Measurements from ENCODE around the gene ASPSCR1. TPM values are rescaled to one million over a fixed set of nuclear protein-coding genes. Genes with fewer than 3 reads are reported as not detected.

ASPSCR1 gene
- total and polyA plus RNA-seq, 10 of the 15 experiments (the other 5 are each of a cell fraction or from before 2014, with no cell fraction given): 1.5 to 48.4 (median 25.4) TPM

DNA sequence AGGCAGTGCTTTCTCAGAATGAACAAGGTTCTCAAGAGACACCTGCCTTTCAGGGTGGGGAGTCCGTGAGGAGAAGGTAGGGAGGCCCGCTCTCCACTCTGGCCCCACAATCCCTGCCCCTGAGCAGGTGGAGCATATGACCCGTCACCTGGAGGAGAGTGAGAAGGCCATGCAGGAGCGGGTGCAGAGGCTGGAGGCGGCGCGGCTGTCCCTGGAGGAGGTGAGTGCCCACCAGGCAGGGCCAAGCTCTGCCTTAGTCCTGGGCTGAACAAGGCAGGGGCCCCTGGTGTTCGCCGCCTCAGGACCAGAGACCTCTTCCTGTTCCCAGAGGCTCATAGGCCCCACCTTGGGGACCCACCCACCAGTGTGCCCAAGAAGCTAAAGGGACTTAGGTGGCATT is 51.5 kb downstream of the ASPSCR1 start:
- peaks cover 7% of the 10 kb centered on the region for H3K4me1 ChIP-seq (ENCODE audit: control insufficient read depth, insufficient read depth, low read length)
- H3K9me3 ChIP-seq (replicated peaks; ENCODE audit: control insufficient read depth, insufficient read depth, low read length): no peaks in the 10 kb centered on the region
- H3K4me2 ChIP-seq (ENCODE audit: control insufficient read depth, insufficient read depth): no peak overlapping the region
- SMC1A ChIA-PET (ENCODE audit: uncharacterized antibody, unreplicated experiment): interaction anchor here (2.5 kb wide), 1 partner anchor 126 kb away, joined by 13 read pairs; no protein-coding TSS in a partner anchor
- H4K20me1 ChIP-seq (ENCODE audit: control insufficient read depth, insufficient read depth): no peaks in the 10 kb centered on the region
- no peak overlapping the region for H3K9ac ChIP-seq (ENCODE audit: control insufficient read depth, insufficient read depth, low read length)
- RAD21 ChIA-PET (ENCODE audit: unreplicated experiment): interaction anchor here (1.4 to 1.5 kb wide), 2 partner anchors 125 to 271 kb away, joined by 3 to 4 read pairs; no protein-coding TSS in a partner anchor
- no peak overlapping the region for H2AFZ ChIP-seq (ENCODE audit: control insufficient read depth, low read depth, low read length)
- WGBS (ENCODE audit: insufficient coverage, insufficient replicate concordance, low lambda C conversion rate, missing lambda C conversion rate): 98% methylated on average over 9 of the region's 9 CpGs
- no peak overlapping the region for H3K27ac ChIP-seq (ENCODE audit: control insufficient read depth, insufficient read depth)
- H3K36me3 ChIP-seq (ENCODE audit: control insufficient read depth in 2 of 2, insufficient read depth in 2 of 2, low read length in 1 of 2): no peaks in the 10 kb centered on the region; a peak in 1 of 4 replicates
- BruUV-seq (replicated peaks): no TSS peak
- in situ Hi-C loops (cut with MboI): no loop called here
- H3K79me2 ChIP-seq (ENCODE audit: control insufficient read depth, insufficient read depth, low read length): no peaks in the 10 kb centered on the region; the same call in 1 of the 2 replicates
- POLR2A ChIA-PET: no interaction called here
- H3K27me3 ChIP-seq (replicated peaks in 1 of 2; ENCODE audit: control insufficient read depth in 2 of 2, insufficient read depth in 2 of 2, low read length in 1 of 2): no peaks in the 10 kb centered on the region
- DNase-seq (ENCODE audit: low read depth, low spot score) (no peak), ATAC-seq (no peak), FAIRE-seq (no peak)
- intact Hi-C loops (cut with micrococcal nuclease; ENCODE audit: unreplicated experiment): no loop called here
- CTCF ChIA-PET: interaction anchor here (1.1 to 2.1 kb wide), 6 partner anchors 8 to 322 kb away, joined by 3 to 19 read pairs (median 6); partner anchors contain the start of gene DCXR
- no peak for TF ChIP-seq RB1 (IDR thresholded peaks at IDR 0.05; ENCODE audit: borderline replicate concordance)
- TF ChIP-seq, protein P1, sequence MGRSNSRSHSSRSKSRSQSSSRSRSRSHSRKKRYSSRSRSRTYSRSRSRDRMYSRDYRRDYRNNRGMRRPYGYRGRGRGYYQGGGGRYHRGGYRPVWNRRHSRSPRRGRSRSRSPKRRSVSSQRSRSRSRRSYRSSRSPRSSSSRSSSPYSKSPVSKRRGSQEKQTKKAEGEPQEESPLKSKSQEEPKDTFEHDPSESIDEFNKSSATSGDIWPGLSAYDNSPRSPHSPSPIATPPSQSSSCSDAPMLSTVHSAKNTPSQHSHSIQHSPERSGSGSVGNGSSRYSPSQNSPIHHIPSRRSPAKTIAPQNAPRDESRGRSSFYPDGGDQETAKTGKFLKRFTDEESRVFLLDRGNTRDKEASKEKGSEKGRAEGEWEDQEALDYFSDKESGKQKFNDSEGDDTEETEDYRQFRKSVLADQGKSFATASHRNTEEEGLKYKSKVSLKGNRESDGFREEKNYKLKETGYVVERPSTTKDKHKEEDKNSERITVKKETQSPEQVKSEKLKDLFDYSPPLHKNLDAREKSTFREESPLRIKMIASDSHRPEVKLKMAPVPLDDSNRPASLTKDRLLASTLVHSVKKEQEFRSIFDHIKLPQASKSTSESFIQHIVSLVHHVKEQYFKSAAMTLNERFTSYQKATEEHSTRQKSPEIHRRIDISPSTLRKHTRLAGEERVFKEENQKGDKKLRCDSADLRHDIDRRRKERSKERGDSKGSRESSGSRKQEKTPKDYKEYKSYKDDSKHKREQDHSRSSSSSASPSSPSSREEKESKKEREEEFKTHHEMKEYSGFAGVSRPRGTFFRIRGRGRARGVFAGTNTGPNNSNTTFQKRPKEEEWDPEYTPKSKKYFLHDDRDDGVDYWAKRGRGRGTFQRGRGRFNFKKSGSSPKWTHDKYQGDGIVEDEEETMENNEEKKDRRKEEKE (IDR thresholded peaks at IDR 0.05): no peak
- H3K4me3 ChIP-seq: no peak overlapping the region

DNA sequence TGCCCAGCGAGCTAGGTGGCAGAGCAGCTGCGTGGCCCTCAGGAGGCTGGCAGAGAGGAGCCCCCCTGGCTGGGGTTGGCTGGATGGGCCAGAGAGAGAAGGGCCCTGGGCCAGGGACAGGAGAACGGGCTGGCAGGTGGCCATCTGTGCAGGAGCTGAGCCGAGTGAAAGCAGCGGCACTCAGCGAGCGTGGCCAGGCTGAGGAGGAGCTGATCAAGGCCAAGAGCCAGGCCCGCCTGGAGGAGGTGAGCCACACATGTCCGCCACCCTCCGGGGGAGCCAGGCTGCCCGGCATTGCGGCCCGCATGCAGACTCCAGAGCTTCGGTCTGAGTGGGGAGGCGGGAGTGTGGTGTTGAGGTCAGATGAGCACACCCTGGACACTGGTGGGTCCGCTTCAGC is 52.0 kb downstream of the ASPSCR1 start:
- no peaks in the 10 kb centered on the region for H3K27me3 ChIP-seq (replicated peaks in 1 of 2; ENCODE audit: control insufficient read depth in 2 of 2, insufficient read depth in 2 of 2, low read length in 1 of 2)
- DNase-seq (ENCODE audit: low read depth, low spot score): no peak
- no peak overlapping the region for H3K4me2 ChIP-seq (ENCODE audit: control insufficient read depth, insufficient read depth)
- no peaks in the 10 kb centered on the region for H3K79me2 ChIP-seq (ENCODE audit: control insufficient read depth, insufficient read depth, low read length)
- ChIA-PET CTCF (interaction anchor here (0.5 to 2.3 kb wide), 9 partner anchors 9 to 385 kb away, joined by 3 to 19 read pairs (median 4); no protein-coding TSS in a partner anchor), SMC1A (ENCODE audit: uncharacterized antibody, unreplicated experiment) (interaction anchor here (2.5 kb wide), 1 partner anchor 125 kb away, joined by 13 read pairs; no protein-coding TSS in a partner anchor), POLR2A (interaction anchor here (1.1 to 1.3 kb wide), 2 partner anchors 21 to 69 kb away, joined by 3 read pairs; no protein-coding TSS in a partner anchor), RAD21 (ENCODE audit: unreplicated experiment) (interaction anchor here (1.2 to 1.5 kb wide), 5 partner anchors 77 to 321 kb away, joined by 3 to 4 read pairs (median 4); no protein-coding TSS in a partner anchor)
- no peaks in the 10 kb centered on the region for H3K9me3 ChIP-seq (replicated peaks; ENCODE audit: control insufficient read depth, insufficient read depth, low read length)
- in situ Hi-C loops (cut with MboI) (no loop called here), intact Hi-C loops (cut with micrococcal nuclease; ENCODE audit: unreplicated experiment) (no loop called here)
- H3K4me3 ChIP-seq: no peak overlapping the region
- H4K20me1 ChIP-seq (ENCODE audit: control insufficient read depth, insufficient read depth): no peaks in the 10 kb centered on the region
- FAIRE-seq: no peak
- H3K36me3 ChIP-seq (ENCODE audit: control insufficient read depth in 2 of 2, insufficient read depth in 2 of 2, low read length in 1 of 2): no peaks in the 10 kb centered on the region; a peak in 1 of 4 replicates
- no TSS peak for BruUV-seq (replicated peaks)
- peaks cover 3% of the 10 kb centered on the region; the same call in 1 of the 2 replicates for H3K4me1 ChIP-seq (ENCODE audit: control insufficient read depth, insufficient read depth, low read length)
- 92% methylated on average over 16 of the region's 16 CpGs for WGBS (ENCODE audit: insufficient coverage, insufficient replicate concordance, low lambda C conversion rate, missing lambda C conversion rate)
- H2AFZ ChIP-seq (ENCODE audit: control insufficient read depth, low read depth, low read length): no peak overlapping the region
- no peak overlapping the region for H3K9ac ChIP-seq (ENCODE audit: control insufficient read depth, insufficient read depth, low read length)
- no peak overlapping the region for H3K27ac ChIP-seq (ENCODE audit: control insufficient read depth, insufficient read depth)
- no peak for ATAC-seq
- no peak for TF ChIP-seq ESRRA (IDR thresholded peaks at IDR 0.05; ENCODE audit: low read length)
- TF ChIP-seq, protein P2, sequence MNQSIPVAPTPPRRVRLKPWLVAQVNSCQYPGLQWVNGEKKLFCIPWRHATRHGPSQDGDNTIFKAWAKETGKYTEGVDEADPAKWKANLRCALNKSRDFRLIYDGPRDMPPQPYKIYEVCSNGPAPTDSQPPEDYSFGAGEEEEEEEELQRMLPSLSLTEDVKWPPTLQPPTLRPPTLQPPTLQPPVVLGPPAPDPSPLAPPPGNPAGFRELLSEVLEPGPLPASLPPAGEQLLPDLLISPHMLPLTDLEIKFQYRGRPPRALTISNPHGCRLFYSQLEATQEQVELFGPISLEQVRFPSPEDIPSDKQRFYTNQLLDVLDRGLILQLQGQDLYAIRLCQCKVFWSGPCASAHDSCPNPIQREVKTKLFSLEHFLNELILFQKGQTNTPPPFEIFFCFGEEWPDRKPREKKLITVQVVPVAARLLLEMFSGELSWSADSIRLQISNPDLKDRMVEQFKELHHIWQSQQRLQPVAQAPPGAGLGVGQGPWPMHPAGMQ (IDR thresholded peaks at IDR 0.05; ENCODE audit: borderline replicate concordance): no peak
- TF ChIP-seq, protein P3, sequence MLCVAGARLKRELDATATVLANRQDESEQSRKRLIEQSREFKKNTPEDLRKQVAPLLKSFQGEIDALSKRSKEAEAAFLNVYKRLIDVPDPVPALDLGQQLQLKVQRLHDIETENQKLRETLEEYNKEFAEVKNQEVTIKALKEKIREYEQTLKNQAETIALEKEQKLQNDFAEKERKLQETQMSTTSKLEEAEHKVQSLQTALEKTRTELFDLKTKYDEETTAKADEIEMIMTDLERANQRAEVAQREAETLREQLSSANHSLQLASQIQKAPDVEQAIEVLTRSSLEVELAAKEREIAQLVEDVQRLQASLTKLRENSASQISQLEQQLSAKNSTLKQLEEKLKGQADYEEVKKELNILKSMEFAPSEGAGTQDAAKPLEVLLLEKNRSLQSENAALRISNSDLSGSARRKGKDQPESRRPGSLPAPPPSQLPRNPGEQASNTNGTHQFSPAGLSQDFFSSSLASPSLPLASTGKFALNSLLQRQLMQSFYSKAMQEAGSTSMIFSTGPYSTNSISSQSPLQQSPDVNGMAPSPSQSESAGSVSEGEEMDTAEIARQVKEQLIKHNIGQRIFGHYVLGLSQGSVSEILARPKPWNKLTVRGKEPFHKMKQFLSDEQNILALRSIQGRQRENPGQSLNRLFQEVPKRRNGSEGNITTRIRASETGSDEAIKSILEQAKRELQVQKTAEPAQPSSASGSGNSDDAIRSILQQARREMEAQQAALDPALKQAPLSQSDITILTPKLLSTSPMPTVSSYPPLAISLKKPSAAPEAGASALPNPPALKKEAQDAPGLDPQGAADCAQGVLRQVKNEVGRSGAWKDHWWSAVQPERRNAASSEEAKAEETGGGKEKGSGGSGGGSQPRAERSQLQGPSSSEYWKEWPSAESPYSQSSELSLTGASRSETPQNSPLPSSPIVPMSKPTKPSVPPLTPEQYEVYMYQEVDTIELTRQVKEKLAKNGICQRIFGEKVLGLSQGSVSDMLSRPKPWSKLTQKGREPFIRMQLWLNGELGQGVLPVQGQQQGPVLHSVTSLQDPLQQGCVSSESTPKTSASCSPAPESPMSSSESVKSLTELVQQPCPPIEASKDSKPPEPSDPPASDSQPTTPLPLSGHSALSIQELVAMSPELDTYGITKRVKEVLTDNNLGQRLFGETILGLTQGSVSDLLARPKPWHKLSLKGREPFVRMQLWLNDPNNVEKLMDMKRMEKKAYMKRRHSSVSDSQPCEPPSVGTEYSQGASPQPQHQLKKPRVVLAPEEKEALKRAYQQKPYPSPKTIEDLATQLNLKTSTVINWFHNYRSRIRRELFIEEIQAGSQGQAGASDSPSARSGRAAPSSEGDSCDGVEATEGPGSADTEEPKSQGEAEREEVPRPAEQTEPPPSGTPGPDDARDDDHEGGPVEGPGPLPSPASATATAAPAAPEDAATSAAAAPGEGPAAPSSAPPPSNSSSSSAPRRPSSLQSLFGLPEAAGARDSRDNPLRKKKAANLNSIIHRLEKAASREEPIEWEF (IDR thresholded peaks at IDR 0.05; ENCODE audit: insufficient replicate concordance, low read depth, low read length): no peak
- no peak for TF ChIP-seq IKZF1 (conservative IDR thresholded peaks at IDR 0.05)
